Endometrial microvascular endothelial cells (primary cell): ENCODE measurements around the gene KTN1. TPM values are rescaled to one million over a fixed set of nuclear protein-coding genes. Genes with fewer than 3 reads are reported as not detected.

Source experiments
- in situ Hi-C: cut with HindIII; loops from 2 replicates; pipeline ENCODE4 v1.10.0; 2017; ENCODE audit warnings: low sequenced_read_pairs, low pct_unique_long_range_greater_than_20kb; ENCODE audit errors: inconsistent ontology term
- total RNA-seq: library from RNA; depleted of rRNA; stranded (reverse); fragments of >200 nt; gene quantifications from one replicate; pipeline ENCODE4 v1.2.3, GENCODE V29; 2015; ENCODE audit errors: inconsistent ontology term

The KTN1 gene
- total RNA-seq, 1 donor from 2014 or later: 84.7 TPM

DNA sequence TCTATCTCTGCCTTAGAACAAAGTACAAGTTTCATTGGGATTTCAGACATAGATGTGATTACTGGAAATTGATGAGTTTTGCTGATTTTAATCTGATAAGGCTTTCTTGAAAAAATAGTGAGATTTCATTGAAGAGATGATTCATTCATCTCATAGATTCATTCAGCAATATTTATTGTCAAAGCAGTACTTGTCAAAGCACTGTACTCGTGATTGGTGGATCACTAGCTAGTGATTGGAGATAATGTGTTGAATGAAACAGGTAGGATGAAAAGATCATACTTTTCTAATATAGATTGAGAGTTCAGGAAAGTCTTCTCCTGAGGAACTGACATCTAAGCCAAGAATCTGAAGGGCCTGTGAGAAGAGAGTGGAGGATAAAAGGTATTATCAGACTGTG, 71.0 kb downstream of the KTN1 start:
- in situ Hi-C loops: no loop called here

DNA sequence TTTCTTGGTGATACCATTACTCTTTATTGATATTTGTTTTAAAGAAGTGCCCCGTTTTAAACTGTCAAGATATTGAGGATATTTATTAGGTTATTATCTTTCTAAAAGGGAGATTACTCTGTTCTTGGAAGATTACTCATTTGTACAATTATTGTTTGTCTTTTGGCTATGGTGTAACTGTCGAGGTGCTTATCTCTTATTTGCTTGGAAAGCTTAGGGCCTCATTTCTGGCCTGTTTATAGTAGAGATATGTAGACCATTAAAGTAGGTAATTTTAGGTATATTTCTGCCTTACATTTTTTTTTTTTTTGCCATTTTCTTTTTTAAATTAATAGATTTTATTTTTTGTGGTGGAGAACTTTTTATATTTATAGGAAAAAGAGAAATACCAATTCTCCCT, 74.2 kb downstream of the KTN1 start:
- in situ Hi-C loops: no loop called here

DNA sequence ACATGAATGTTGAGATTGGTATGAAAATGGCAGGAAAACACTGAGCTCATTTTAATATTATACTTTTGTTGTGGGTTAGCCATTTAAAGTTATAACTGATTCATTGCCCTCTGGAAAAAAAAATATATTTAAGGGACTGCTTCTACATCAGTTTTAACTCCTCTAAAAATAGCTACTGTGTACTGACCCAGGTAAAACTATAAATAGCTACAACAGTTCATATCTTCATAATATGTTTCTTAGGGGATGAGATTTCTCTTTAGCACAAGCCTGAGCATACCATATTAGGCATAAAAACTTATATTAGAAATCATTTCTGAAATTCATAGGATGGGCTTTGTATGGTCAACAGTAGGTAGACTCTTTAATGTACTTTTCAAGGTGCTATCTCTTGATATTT, 81.0 kb downstream of the KTN1 start:
- in situ Hi-C loops: no loop called here

DNA sequence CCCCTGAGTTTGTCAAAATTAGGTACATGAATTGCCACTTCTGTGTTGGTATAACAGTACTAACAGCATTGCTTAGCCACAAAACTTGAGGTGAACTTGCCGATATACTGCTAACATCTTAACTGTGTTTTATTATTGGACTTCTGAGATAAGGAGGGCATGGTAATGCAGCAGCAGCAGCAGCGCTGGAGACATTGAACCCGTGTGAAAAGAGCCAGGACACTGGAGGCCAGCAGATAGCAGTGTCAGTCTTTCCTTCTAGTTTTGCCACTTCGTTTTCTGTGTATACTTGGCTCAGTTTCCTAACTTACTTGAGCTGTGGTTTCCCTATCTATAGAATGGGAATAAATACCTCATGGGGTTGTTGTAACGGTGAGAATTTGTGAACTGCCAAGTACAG, 82.7 kb downstream of the KTN1 start:
- in situ Hi-C loops: no loop called here

DNA sequence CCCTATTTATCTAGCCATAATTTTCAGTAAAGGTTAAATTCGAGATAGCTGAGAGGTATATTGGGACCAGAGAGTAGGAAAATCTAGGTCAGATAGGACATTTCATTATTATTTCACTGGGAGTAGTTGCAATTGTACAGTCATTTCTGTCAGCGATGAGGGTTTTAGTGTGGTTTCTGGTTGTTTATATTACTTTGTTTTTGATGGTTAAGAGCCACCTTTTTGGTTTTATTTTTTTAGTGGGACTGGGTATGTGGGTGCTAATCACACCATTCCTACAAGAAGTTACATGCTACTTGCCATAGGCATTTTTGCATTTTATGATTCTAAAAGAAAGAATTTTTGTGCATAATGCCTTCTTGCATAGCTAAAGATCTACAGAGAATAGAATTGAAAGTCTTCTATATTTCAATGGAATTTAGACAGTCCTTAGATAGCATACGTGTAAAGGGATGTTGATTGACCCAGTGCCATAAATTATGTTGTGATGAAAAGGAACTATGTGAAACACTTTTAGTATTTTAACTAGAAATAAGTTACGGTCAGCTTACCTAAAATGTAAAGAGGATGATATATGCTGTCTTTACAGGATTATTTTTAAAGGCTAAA, 85.2 kb downstream of the KTN1 start:
- in situ Hi-C loops: no loop called here

DNA sequence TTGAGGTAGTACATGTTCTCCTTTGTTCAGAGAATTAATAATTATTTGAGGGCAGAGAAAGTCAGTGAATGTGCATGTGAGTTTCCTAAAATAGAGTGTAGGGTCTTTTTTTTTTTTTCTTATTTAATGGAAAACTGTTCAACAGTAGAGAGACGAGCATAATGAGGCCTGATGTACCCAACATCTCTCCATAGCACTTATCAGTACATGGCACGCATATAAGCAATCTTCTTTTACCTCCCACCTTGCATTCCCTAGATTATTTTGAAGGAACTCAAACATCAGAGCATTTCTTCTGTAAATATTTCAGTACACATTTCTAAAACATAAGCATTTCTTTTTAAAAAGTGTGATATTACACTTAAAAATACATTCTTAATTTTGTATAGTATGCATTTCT, 87.8 kb downstream of the KTN1 start:
- in situ Hi-C loops: no loop called here

DNA sequence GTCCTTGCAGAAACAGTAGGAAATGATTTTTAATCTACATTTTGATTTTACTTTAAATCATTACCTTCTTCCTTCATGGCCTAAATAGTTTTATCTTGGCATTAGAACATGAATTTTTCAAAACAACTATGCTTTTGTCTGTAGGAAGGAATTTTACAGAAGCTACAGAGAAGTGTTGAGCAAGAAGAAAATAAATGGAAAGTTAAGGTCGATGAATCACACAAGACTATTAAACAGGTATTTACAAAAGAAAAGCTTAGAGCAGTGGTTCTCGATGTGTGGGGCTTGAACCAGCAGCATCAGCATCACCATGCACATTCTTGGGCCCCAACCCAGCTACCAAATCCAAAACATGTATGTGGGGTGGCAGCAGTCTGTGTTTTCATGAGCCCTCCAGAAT, 91.6 kb downstream of the KTN1 start:
- in situ Hi-C loops: no loop called here

DNA sequence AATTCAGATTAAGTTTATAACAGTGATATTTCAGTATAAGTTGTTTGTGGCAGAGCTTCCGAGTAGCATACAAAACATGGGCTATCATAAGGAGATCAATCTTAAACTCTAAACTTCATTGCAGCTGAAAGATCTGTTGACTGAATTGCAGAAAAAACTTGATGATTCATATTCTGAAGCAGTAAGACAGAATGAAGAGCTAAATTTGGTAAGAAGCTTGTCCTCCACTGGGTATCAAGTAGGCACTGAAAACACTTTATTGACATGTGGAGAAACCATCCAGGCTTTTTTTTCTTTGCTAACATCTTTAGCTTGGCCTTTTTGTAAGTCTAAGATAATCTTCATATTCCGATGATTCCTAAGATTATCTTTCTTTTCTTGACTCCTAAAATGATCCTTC, 93.0 kb downstream of the KTN1 start:
- in situ Hi-C loops: no loop called here

DNA sequence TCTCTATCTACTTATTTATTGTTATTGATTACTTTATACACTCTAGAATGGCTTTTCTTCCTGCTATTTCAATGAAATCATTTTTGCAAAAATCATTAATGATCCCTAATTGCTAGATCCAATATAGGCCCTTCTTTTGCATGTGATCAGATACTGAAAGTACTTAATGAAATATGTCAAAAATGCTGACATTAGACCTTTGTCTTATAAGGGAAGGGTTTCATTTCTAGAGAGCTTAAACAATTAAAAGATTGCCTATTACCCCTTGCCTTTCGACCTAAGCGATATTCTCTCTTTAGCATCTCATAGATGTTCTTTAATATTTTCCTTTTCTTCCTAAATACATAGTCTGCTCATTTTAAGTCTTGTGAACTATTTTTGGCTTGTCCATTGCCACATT, 101.1 kb downstream of the KTN1 start:
- in situ Hi-C loops: no loop called here

DNA sequence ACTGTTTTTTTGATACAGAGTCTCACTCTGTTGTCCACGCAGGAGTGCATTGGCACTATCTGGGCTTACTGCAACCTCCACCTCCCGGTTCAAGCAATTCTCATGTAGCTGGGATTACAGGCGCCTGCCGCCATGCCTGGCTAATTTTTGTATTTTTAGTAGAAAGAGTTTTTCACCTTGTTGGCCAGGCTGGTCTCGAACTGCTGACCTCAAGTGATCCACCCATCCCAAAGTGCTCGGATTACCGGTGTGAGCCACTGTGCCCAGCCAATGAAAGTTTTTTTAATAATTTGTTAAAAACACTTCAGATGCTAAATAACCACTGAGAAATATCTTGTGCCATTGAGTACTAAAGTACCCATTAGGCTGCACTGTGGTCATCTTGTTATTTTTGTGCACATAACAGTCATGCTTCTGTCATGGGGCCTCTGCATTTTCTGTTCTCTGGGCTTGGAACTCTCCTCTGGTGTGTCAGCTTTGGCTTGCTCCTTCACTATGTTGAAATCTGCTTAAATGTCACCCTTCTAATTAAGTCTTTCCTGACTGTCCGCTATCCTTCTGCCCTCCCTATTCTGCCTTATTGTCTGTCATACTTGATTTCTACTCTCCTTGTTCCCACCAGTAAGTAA, 105.1 kb downstream of the KTN1 start:
- in situ Hi-C loops: no loop called here

DNA sequence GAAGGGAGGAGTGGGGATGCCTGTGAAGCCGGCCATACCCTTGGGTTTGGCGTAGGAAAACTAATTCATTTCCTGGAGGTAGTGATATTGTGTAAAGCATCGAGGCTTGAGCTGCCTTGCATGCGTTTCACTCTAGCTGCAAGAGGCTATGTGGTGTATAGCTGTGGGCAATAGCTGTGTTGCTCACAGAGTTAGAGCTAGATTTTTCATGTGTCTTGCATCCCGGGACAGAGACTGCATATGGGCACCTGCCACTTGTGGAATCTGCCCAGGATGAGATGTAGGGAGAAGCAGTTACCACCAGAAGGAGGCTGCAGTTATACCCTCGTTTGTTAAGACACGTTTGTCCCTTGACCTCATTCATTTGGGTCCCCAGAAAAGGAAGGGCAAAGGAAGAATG, 106.7 kb downstream of the KTN1 start:
- in situ Hi-C loops: no loop called here

DNA sequence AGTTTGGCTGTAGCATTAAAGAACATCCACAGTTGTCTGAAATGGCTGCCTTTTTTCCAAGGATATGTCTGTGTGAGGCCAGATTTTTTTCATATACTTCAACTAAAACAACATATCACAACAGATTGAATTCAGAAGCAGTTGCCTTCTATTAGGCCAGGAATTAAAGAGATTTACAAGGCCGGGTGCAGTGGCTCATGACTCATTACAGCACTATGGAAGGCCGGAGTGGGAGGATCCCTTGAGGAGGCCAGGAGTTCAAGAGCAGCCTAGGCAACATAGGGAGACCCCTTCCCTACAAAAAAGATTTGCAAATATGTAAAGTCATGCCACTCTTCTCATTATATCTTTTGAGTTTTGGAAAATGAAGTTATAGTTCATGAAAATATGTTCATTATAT, 108.6 kb downstream of the KTN1 start:
- in situ Hi-C loops: no loop called here

DNA sequence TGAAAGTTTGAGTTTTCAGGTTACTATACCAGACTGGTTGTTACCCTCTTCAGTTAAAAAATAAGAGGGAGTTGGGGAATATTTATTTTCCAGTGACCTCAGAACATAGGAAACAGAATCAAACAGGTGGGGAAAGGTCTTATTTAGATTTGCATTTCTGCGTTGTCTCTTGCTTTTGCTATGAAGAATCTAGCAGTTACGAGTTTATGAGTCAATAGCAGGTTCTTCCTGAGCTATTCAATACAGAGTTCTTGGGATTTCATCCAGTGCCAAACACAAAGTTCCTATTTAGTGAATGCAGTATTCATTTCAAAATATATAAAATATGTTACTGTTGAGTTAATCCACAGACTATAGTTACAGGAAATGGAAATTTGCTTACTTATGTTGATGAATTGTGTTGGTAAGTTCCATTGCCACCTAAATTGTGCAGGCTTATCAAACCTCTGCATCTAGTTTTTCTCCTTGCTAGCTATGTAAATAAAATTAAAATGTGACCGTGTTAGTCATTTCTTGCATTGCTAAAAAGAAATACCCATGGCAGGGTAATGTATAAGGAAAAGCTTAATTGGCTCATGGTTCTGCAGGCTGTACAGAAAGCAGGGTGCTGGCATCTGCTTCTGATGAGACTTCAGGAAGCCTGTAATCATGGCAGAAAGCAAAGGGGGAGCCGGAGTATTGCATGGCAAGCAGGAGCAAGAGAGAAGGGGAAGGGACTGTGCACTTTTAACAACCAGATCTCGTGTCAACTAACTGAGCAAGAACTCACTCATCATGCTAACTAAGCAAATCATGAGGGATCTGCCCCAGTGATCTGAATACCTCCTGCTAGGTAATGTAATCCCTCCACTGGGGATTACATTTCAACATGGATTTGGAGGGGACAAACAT, 110.2 kb downstream of the KTN1 start:
- in situ Hi-C loops: no loop called here

DNA sequence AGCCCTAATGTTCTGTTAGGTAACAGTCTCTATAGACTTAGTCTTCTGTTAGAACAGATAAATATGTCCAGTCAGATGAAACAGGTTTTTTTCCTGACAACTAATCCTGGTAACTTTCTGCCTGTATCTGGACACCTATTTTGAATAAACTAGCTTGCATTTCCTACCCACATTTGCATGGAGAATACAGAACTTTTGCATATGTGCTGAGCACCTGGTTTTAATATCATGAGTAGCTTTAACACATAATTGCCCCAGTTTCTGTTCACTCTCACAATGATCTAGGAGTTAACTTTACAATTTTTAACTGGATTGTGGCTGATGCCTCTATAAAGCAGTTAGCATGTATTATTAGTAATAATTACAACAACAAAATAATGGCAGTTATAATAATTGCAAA, 111.7 kb downstream of the KTN1 start:
- in situ Hi-C loops: no loop called here

DNA sequence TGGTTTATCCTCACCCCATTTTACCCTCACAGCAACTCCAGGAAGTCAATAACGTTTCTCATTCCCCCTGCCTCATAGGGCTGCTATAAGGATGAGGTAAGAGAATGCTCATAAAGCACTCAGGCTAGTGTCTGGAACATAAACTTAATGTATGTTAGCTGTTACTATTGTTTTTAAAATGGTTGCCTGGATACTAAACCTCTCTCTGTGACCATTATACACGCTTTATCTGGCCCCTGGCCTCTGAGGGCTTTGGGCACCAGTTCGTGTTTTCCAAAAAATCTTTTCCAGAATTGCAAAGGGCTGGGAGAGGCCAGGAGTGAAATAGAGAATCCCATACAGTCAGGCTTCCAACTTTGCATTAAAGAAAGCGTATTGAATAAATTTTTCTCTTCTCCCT, 113.9 kb downstream of the KTN1 start:
- in situ Hi-C loops: no loop called here

DNA sequence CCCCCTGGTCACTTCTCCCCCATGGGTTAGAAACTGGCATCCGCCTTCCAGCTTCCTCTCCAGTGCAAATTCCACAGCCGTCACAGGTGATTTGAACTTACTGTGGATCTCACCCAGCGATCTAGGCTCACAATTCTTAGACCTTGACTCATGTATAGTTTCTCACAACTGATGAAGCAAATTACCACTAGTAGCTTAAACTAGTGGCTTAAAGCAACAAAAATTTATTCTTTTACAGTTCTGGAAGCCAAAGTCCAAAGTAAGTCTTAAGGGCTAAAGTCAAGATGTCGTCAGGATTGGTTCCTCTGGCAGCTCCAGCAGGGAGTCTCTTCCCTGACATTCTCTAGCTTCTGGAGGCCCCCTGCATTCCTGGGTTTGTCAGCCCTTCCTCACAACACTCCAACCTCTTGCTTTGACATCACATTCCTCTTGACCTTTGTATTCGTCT, 117.4 kb downstream of the KTN1 start:
- in situ Hi-C loops: no loop called here

DNA sequence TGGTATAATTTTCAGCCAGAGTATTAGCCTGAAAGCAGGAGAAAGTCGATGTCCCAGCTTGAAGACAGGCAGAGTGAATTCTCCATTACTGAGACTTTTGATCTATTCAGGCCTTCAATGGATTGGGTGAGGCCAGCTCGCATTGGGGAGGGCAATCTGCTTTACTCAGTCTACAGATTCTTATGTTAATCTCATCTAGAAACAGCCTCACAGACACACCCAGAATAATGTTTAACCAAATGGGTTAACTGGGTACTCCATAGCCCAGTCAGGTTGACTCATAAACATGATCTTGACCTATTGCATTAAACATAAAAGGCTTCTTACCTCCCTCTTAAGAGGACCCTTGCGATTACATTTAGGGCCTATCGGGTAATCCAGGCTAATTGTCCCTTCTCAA, 118.0 kb downstream of the KTN1 start:
- in situ Hi-C loops: no loop called here

DNA sequence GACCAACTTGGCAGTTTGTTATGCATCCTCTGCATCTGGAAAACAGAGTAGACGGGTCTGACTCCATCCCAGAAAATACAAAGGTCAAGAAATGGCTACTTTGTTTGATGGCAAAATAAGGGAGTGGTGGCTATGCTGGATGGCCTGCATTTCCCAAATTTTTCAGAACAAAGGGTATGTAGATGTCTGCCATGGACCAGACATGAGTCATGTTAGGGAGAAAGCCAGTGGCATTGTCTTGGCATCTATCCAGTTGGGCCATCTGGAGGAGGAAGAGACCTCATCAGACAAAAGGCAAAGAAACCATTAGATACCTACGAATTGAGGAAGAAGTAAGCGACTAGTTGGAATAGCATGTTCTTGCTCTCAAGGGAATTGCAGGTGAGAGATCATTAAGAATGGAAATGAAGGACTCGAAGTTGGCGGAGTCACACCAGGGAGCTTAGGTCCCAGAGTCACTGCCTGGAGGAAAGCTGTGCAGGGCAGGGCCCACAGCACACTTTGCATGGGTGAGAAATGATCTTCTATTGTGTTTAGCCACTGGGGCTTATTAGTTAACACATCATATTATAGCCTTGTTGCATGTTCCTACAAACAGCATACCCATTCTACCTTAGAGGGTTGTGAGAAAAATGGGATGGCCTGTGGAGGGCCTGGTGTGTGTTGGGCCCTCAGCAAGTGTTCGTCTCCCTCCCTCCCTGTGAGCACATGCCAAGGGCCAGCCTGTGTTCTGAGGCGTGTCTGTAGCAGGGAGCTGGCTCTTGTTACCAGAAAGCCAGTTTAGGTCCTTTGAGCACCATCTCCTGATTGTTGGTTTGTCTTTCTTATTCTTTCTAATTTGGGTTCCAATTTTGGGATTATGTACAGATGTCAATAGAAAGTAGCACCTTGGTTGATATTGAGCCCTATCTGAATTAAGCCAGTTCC, 119.4 kb downstream of the KTN1 start:
- in situ Hi-C loops: no loop called here

DNA sequence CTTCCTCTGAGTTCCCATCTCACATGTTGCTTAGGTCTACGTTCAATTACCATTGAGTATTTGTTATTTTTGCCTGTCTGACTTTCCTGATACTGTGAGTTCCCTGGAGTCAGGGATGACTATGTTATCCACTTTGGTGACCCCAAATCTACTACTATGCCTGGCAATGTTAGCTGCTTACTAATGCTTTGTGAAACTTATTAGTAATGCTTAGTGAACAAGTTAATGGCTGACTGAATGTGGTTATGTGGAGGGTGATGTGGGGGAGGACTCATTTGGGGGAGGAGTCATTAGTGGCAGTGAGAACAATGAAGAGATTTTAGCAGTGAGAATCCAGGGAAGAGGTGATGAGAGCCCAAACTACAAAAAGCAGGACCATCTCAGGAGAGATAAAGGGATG, 121.6 kb downstream of the KTN1 start:
- in situ Hi-C loops: no loop called here
